C4-2B (cell line): ENCODE measurements around the gene BTBD9.

Experiments used
- H3K27ac ChIP-seq: fragments of 450-650 bp; 2 replicates; pipeline ENCODE4 v1.5.1; 2017
- ZFX ChIP-seq: fragments of 450-650 bp; IDR thresholded peaks from 2 replicates; pipeline ENCODE4 v1.6.1; 2017
- TF ChIP-seq, protein P1 (sequence below): fragments of 450-650 bp; conservative IDR thresholded peaks from 2 replicates; pipeline ENCODE4 v1.5.1; 2017; ENCODE audit warnings: mild to moderate bottlenecking

Gene BTBD9

GRCh38 chr6:38552121-38552520, 87.6 kb downstream of the BTBD9 start:
- TF ChIP-seq, protein P1, sequence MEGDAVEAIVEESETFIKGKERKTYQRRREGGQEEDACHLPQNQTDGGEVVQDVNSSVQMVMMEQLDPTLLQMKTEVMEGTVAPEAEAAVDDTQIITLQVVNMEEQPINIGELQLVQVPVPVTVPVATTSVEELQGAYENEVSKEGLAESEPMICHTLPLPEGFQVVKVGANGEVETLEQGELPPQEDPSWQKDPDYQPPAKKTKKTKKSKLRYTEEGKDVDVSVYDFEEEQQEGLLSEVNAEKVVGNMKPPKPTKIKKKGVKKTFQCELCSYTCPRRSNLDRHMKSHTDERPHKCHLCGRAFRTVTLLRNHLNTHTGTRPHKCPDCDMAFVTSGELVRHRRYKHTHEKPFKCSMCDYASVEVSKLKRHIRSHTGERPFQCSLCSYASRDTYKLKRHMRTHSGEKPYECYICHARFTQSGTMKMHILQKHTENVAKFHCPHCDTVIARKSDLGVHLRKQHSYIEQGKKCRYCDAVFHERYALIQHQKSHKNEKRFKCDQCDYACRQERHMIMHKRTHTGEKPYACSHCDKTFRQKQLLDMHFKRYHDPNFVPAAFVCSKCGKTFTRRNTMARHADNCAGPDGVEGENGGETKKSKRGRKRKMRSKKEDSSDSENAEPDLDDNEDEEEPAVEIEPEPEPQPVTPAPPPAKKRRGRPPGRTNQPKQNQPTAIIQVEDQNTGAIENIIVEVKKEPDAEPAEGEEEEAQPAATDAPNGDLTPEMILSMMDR = no peak
- TF ChIP-seq ZFX = no peak
- no peak overlapping the region for H3K27ac ChIP-seq

DNA sequence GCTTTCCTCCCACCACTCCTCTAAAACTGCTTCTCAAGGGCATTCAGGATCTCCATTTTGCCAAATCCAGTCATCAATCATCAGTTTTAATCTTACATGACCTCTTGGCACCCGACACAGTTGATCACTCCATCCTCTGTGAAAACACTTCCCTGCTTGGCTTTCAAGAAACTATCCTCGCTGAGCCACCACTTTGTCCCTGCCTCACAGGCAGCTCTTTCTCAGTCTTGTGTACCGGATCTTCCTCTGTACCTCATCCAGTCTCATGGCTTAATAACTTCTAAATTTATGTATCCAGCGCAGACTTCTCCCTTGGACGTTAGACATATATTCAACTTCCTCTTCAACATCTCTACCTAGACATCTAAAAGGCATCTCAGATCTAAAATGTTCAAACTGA, 89.9 kb downstream of the BTBD9 start:
- H3K27ac ChIP-seq = no peak overlapping the region
- TF ChIP-seq, protein P1 = no peak
- no peak for TF ChIP-seq ZFX

GRCh38 chr6:38549180-38549579, 90.5 kb downstream of the BTBD9 start:
- TF ChIP-seq, protein P1 = no peak
- TF ChIP-seq ZFX = no peak
- H3K27ac ChIP-seq = no peak overlapping the region

- no peak overlapping the region for H3K27ac ChIP-seq
- TF ChIP-seq, protein P1 = no peak
- no peak for TF ChIP-seq ZFX
These were observed 96.7 kb downstream of the BTBD9 start for GRCh38 chr6:38543022-38543421.

DNA sequence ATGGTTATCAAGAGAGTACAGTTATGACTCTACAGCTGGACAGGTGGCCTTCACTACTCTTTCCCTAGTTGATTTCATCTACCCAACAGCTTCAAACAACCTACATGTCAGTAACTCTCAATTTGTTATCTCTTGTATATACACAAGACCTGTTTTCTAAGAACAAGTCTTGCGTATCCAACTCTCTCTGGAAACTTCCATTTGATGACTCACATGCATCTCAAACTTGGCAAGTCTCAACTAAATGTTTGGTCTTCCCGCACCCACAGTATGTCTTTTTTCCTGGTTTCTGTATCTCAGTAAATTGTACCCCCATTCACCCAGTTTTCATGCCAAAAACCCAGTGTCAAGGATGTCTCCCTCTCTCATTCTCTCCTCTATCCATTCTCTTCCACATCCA, 97.7 kb downstream of the BTBD9 start:
- no peak for TF ChIP-seq ZFX
- TF ChIP-seq, protein P1 = no peak
- H3K27ac ChIP-seq = no peak overlapping the region

DNA sequence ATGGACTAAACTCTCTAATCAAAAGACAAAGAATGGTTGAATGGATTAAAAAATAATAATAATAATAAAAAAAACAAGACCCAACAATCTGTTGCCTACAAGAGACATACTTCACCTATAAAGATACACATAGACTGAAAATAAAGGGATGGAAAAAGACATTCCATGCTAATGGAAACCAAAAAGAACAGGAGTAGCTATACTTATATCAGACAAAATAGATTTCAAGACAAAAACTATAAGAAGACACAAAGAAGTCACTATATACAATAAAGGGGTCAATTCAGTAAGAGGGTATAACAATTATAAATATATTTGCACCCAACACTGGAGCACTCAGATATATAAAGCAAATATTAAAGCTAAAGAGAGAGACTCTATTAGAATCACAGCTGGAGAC, 106.7 kb downstream of the BTBD9 start:
- no peak overlapping the region for H3K27ac ChIP-seq
- TF ChIP-seq ZFX = no peak
- TF ChIP-seq, protein P1 = no peak

GRCh38 chr6:38531134-38531533, 108.6 kb downstream of the BTBD9 start:
- TF ChIP-seq, protein P1 = no peak
- TF ChIP-seq ZFX = no peak
- no peak overlapping the region for H3K27ac ChIP-seq
